VCaP (cell line): ENCODE data around the gene PROKR1.

ENCODE experiments used
- H3K27ac ChIP-seq: fragments of 450-650 bp; 2 replicates; pipeline ENCODE4 v1.5.1; 2017
- TF ChIP-seq, protein P1 (sequence below): fragments of 450-650 bp; conservative IDR thresholded peaks from 2 replicates; pipeline ENCODE4 v1.5.1; 2017; ENCODE audit warnings: mild to moderate bottlenecking, moderate library complexity

The PROKR1 gene

DNA sequence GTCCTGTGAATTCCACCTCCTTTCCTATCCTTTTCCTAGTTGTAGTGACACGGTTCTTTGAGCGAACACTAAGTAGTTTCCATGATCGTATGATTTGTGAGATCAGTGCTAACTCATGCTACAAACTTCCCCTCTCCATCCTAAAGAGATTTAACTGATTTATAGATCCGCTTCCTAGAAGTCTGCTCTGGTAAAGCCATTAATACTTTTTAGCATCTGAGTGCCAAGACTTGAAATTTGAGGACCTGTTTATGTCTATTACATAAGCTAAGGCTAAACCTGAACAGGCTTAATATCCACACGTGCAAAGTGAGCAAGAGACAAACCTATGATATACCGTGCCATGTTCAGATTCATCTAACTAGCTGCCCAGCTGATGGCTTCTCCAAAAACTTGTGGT lies 14.9 kb downstream of the PROKR1 start:
- no peak overlapping the region for H3K27ac ChIP-seq
- TF ChIP-seq, protein P1, sequence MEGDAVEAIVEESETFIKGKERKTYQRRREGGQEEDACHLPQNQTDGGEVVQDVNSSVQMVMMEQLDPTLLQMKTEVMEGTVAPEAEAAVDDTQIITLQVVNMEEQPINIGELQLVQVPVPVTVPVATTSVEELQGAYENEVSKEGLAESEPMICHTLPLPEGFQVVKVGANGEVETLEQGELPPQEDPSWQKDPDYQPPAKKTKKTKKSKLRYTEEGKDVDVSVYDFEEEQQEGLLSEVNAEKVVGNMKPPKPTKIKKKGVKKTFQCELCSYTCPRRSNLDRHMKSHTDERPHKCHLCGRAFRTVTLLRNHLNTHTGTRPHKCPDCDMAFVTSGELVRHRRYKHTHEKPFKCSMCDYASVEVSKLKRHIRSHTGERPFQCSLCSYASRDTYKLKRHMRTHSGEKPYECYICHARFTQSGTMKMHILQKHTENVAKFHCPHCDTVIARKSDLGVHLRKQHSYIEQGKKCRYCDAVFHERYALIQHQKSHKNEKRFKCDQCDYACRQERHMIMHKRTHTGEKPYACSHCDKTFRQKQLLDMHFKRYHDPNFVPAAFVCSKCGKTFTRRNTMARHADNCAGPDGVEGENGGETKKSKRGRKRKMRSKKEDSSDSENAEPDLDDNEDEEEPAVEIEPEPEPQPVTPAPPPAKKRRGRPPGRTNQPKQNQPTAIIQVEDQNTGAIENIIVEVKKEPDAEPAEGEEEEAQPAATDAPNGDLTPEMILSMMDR: no peak

DNA sequence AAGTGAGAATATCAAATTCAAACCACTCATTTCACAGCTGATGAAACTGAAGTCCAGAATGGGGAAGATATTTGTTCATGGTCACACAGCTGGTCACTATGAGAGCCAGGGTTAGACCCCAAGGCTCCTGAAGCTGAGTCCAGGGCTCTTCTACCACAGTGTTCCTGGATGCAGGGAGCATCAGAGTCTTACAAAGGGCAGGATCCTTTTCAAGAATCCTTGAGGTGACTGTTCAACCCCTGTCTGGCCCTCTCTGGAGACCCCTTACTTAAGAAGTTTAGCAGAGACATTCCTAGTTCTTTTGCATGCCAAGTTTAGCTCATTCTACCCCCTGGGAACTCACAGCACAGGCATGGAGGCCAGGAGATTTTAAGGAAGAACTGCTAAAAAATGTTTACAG lies 15.7 kb downstream of the PROKR1 start:
- TF ChIP-seq, protein P1: no peak
- no peak overlapping the region for H3K27ac ChIP-seq

DNA sequence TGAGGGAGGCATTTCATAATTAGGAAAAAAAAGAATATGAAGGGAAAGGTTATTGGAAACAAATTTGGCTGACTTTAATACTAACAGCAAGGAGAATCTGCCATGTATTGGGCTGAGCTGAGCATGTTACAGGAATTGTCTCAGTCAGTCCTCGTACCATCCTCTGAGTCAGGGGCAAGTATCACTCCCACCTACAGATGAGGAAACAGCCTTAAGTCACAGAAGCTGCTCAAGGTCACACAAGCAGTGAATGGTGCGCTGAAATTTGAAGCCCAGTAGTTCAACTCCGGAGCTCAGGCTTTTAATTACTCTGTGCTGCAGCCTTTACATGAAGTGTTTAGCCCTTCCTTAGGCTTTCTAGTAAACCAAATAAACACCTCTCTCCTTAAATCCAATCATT lies 17.3 kb downstream of the PROKR1 start:
- TF ChIP-seq, protein P1: no peak
- H3K27ac ChIP-seq: no peak overlapping the region

DNA sequence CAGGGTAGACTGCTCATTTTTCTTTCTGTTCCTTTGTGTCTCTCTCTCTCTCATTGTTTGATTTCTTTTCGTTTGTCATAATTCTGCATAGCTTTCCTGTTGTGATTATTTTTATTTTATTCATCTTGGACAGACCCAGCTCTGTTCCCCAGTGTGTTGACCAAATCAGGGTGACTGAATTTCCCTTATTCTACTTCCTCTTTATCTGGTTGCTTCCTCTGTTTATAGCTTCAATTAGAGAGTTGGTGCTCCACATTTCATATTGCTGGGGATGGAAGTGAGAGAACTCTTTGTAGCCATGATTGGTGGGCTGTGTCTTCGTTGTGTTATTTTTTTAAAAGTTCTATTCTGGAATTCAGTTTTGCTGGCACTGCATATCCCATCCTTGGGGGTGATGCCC lies 19.1 kb downstream of the PROKR1 start:
- TF ChIP-seq, protein P1: no peak

DNA sequence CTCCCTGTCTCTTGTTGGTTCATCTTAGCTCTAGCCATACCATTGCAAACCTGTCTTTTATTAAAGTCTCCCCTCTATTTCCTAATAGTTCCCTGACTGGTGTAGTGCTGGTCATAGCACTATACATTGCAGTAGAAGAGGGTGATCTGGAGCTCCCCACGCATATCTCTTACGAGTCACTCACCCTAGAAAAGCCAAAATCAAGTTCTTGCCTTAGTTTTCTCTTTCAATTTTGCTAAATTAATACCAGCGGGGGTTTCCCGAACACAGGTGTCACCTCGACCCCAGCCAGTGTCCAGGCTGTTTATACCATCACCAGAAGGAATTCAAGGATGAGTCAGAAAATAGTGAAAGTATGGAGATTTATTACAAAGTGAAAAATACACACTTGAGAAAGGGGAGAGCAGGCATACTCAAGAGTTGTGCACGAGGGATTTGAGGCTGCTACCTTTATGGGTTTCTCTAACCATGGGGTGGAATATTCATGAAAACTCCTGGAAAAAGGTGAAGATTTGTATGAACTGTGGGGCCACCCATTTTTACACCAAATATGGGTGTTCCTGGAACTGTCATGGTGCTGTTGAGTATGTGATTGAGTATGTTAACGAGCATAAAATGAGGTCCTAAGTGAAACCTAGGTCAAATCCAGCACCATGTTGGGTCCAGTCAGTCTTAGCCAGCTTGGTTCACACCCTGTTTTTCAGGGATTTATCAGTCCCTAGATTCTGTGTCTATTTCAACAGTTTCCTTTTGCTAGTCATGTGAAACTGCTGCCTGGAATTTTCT lies 20.2 kb downstream of the PROKR1 start:
- TF ChIP-seq, protein P1: no peak

More for the DNA sequence above, 19.1 kb downstream of the PROKR1 start:
- no peak overlapping the region for H3K27ac ChIP-seq

DNA sequence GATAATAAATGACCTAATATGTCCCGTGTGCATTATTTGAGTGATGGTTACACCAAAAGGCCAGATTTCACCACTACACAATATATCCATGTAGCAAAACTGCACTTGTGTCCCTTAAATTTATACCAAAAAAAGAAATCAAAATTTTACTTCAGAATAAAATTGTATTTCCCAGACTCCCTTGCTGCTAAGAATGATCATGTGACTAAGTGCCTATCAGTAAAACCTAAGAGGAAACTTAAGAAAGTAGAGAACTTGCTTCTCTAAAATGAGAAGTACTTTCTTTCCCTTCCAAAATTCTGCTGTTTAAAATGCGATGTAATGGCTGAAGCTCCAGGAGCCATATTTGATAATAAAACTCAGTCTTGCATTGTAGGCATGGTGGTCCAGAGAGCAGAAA lies 24.0 kb downstream of the PROKR1 start:
- TF ChIP-seq, protein P1: no peak
- no peak overlapping the region for H3K27ac ChIP-seq

More for the DNA sequence above, 20.2 kb downstream of the PROKR1 start:
- no peak overlapping the region for H3K27ac ChIP-seq

DNA sequence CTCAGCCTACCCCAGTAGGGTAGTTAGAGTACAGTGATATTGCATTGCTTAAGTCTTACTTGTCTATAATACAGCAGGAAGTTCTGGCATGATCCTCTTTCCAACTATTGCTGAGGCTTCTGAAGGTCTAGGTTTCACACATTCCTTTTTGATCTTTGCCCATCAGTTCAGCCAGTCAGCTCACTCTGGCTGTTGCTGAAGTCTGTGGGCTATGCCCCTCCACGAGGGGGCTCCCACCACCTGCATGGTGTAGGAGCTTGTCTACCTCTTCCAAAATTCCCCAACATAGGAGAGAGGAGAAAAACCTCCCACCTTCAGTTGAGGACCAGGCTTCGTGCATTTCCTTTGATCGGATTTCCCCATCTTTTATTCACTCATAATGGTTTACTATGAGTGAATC lies 26.3 kb downstream of the PROKR1 start:
- H3K27ac ChIP-seq: no peak overlapping the region
- TF ChIP-seq, protein P1: no peak
